GM18858 (cell line): ENCODE data around the gene RASGEF1B.

Experiments used
- ATAC-seq: cut with Tn5 transposase; IDR thresholded peaks from one replicate; pipeline ENCODE4 v1.9.1; 2021; ENCODE audit not compliant: unreplicated experiment

The RASGEF1B gene

GRCh38 chr4:81466841-81467671 is 4.7 kb downstream of the RASGEF1B start:
- ATAC-seq, result no peak

GRCh38 chr4:81465406-81466340 is 6.0 kb downstream of the RASGEF1B start:
- ATAC-seq, result no peak

- no peak for ATAC-seq
Measured at GRCh38 chr4:81460834-81461233, 10.9 kb downstream of the RASGEF1B start.

- no peak for ATAC-seq
Measured at GRCh38 chr4:81460191-81460701, 11.5 kb downstream of the RASGEF1B start.

- ATAC-seq, result no peak
Measured at GRCh38 chr4:81459228-81459627, 12.5 kb downstream of the RASGEF1B start.

GRCh38 chr4:81457921-81458520 is 13.7 kb downstream of the RASGEF1B start:
- ATAC-seq, result no peak

GRCh38 chr4:81457345-81457744 is 14.4 kb downstream of the RASGEF1B start:
- ATAC-seq, result no peak

GRCh38 chr4:81455897-81456296 is 15.8 kb downstream of the RASGEF1B start:
- no peak for ATAC-seq

GRCh38 chr4:81454948-81455347 is 16.8 kb downstream of the RASGEF1B start:
- no peak for ATAC-seq

GRCh38 chr4:81454499-81454898 is 17.2 kb downstream of the RASGEF1B start:
- ATAC-seq, result no peak

- ATAC-seq, result no peak
Measured at GRCh38 chr4:81453024-81453423, 18.7 kb downstream of the RASGEF1B start.

- no peak for ATAC-seq
Measured at GRCh38 chr4:81452452-81453006, 19.2 kb downstream of the RASGEF1B start.

- no peak for ATAC-seq
Measured at GRCh38 chr4:81449015-81449414, 22.7 kb downstream of the RASGEF1B start.

GRCh38 chr4:81447566-81448229 is 24.0 kb downstream of the RASGEF1B start:
- no peak for ATAC-seq

GRCh38 chr4:81446634-81447033 is 25.1 kb downstream of the RASGEF1B start:
- no peak for ATAC-seq

- no peak for ATAC-seq
Measured at GRCh38 chr4:81445196-81445595, 26.5 kb downstream of the RASGEF1B start.

- ATAC-seq, result no peak
Measured at GRCh38 chr4:81442484-81443085, 29.1 kb downstream of the RASGEF1B start.

- ATAC-seq, result no peak
Measured at GRCh38 chr4:81440949-81441348, 30.8 kb downstream of the RASGEF1B start.

GRCh38 chr4:81436941-81437574 is 34.6 kb downstream of the RASGEF1B start:
- no peak for ATAC-seq
